ENCODE results near the gene ACTBL2. TPM values are rescaled to one million over a fixed set of nuclear protein-coding genes. Genes with fewer than 3 reads are reported as not detected.

The ACTBL2 gene
- total and polyA plus RNA-seq, 3 donors from 2014 or later = 0.15 to 0.16 TPM; not detected in 1

- intact Hi-C loops (cut with DNase I; ENCODE audit: low total_unique reads) = loop anchor here (5.0 to 10.0 kb wide), 2 partner anchors 279 to 952 kb away; no protein-coding TSS in a partner anchor
- Histone ChIP-seq H3K9me3 (no peaks in the 10 kb centered on the region), H3K27me3 (no peaks in the 10 kb centered on the region), H3K4me1 (no peaks in the 10 kb centered on the region), H3K36me3 (ENCODE audit: low read depth, missing control alignments) (no peaks in the 10 kb centered on the region), H3K4me3 (no peak overlapping the region), H3K27ac (no peak overlapping the region)
- DNase-seq = no peak
- 81 to 83% methylated on average over 5 of the region's 5 CpGs for WGBS, 2 donors
- no peak for TF ChIP-seq POLR2A (IDR thresholded peaks at IDR 0.05)
- TF ChIP-seq, protein P1, sequence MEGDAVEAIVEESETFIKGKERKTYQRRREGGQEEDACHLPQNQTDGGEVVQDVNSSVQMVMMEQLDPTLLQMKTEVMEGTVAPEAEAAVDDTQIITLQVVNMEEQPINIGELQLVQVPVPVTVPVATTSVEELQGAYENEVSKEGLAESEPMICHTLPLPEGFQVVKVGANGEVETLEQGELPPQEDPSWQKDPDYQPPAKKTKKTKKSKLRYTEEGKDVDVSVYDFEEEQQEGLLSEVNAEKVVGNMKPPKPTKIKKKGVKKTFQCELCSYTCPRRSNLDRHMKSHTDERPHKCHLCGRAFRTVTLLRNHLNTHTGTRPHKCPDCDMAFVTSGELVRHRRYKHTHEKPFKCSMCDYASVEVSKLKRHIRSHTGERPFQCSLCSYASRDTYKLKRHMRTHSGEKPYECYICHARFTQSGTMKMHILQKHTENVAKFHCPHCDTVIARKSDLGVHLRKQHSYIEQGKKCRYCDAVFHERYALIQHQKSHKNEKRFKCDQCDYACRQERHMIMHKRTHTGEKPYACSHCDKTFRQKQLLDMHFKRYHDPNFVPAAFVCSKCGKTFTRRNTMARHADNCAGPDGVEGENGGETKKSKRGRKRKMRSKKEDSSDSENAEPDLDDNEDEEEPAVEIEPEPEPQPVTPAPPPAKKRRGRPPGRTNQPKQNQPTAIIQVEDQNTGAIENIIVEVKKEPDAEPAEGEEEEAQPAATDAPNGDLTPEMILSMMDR (IDR thresholded peaks at IDR 0.05) = no peak
These were observed 22.9 kb upstream of the ACTBL2 start for GRCh38 chr5:57505272-57506200.

- no peak for TF ChIP-seq POLR2A (IDR thresholded peaks at IDR 0.05)
- TF ChIP-seq, protein P1 (IDR thresholded peaks at IDR 0.05) = no peak
- H3K36me3 ChIP-seq (ENCODE audit: low read depth, missing control alignments) = no peaks in the 10 kb centered on the region
- H3K9me3 ChIP-seq = no peaks in the 10 kb centered on the region
- DNase-seq = no peak
- H3K4me1 ChIP-seq = no peaks in the 10 kb centered on the region
- H3K27me3 ChIP-seq = no peaks in the 10 kb centered on the region
- no peak overlapping the region for H3K4me3 ChIP-seq
- WGBS, 2 donors = 91 to 94% methylated on average over 5 of the region's 5 CpGs
- intact Hi-C loops (cut with DNase I; ENCODE audit: low total_unique reads) = loop anchor here (10.0 kb wide), 1 partner anchor 280 kb away; no protein-coding TSS in a partner anchor
- no peak overlapping the region for H3K27ac ChIP-seq
These were observed 21.7 kb upstream of the ACTBL2 start for GRCh38 chr5:57504357-57504756.

GRCh38 chr5:57503433-57503832 is 20.8 kb upstream of the ACTBL2 start:
- 43 to 54% methylated on average over 3 of the region's 3 CpGs for WGBS, 2 donors
- no peaks in the 10 kb centered on the region for H3K27me3 ChIP-seq
- intact Hi-C loops (cut with DNase I; ENCODE audit: low total_unique reads) = loop anchor here (10.0 kb wide), 1 partner anchor 281 kb away; no protein-coding TSS in a partner anchor
- H3K36me3 ChIP-seq (ENCODE audit: low read depth, missing control alignments) = no peaks in the 10 kb centered on the region
- H3K4me3 ChIP-seq = no peak overlapping the region
- DNase-seq = peak; percentile 44
- TF ChIP-seq, protein P1 (IDR thresholded peaks at IDR 0.05) = no peak
- no peak for TF ChIP-seq POLR2A (IDR thresholded peaks at IDR 0.05)
- no peaks in the 10 kb centered on the region for H3K9me3 ChIP-seq
- no peak overlapping the region for H3K27ac ChIP-seq
- no peaks in the 10 kb centered on the region for H3K4me1 ChIP-seq

- intact Hi-C loops (cut with DNase I; ENCODE audit: low total_unique reads) = loop anchor here (10.0 kb wide), 1 partner anchor 283 kb away; no protein-coding TSS in a partner anchor
- H3K27me3 ChIP-seq = no peaks in the 10 kb centered on the region
- H3K36me3 ChIP-seq (ENCODE audit: low read depth, missing control alignments) = no peaks in the 10 kb centered on the region
- H3K4me1 ChIP-seq = no peaks in the 10 kb centered on the region
- TF ChIP-seq, protein P1 (IDR thresholded peaks at IDR 0.05) = no peak
- TF ChIP-seq POLR2A (IDR thresholded peaks at IDR 0.05) = no peak
- H3K4me3 ChIP-seq = no peak overlapping the region
- no peak overlapping the region for H3K27ac ChIP-seq
- no peaks in the 10 kb centered on the region for H3K9me3 ChIP-seq
- 63 to 69% methylated on average over 7 of the region's 7 CpGs for WGBS, 2 donors
- DNase-seq = no peak
These were observed 19.0 kb upstream of the ACTBL2 start for GRCh38 chr5:57501414-57502201.
